Ovary (tissue), 9 donors: Measurements from ENCODE around the gene ADAM10. TPM values are rescaled to one million over a fixed set of nuclear protein-coding genes. Genes with fewer than 3 reads are reported as not detected.

Experiments used
- DNase-seq, 5 donors: peaks; one replicate each; pipeline ENCODE4 v3.0.0-alpha.2; 2019 to 2020
- H3K27ac ChIP-seq, 2 donors: fragments of 200-600 bp; one replicate each; pipeline versions ENCODE4 v1.5.1 to v1.8.0; 2019 to 2022
- H3K27me3 ChIP-seq: fragments of 200-600 bp; one replicate; pipeline ENCODE4 v1.8.0; 2022
- H3K36me3 ChIP-seq: fragments of 200-600 bp; sonication (generic); one replicate; pipeline ENCODE4 v1.5.1; 2019
- H3K4me1 ChIP-seq: one replicate; pipeline ENCODE4 v1.8.1; 2013; ENCODE audit warnings: mild to moderate bottlenecking, moderate library complexity; ENCODE audit not compliant: insufficient read depth
- H3K4me3 ChIP-seq: fragments of 200-600 bp; sonication (generic); one replicate; pipeline ENCODE4 v1.5.1; 2017
- H3K9me3 ChIP-seq, 2 donors: fragments of 200-600 bp in 1 of 2; sonication (generic) in 1 of 2; one replicate each; pipeline versions ENCODE4 v1.5.1 to v1.8.1; 2013 to 2019; ENCODE audit warnings: mild to moderate bottlenecking in 1 of 2, moderate library complexity in 1 of 2
- EP300 ChIP-seq: sonication (generic); formaldehyde crosslinking; IDR thresholded peaks from one replicate; pipeline ENCODE4 v1.6.1; 2017; ENCODE audit warnings: antibody characterized with exemption
- POLR2A ChIP-seq: fragments of 450-650 bp; IDR thresholded peaks from one replicate; pipeline ENCODE4 v1.6.1; 2017; ENCODE audit warnings: antibody characterized with exemption, mild to moderate bottlenecking, moderate library complexity
- WGBS, 3 donors: extraction: QIAGEN DNeasy Blood & Tissue Kit in 1 of 3; methylation state at CpG; one replicate each; pipeline versions ENCODE4 v1.1.5 to v1.1.7; 2013 to 2017; 5-methylcytosine and 5-hydroxymethylcytosine counted together
- intact Hi-C, 4 donors: fragments of 100-400 bp; cut with DNase I; formaldehyde crosslinking; loops; one replicate each; pipeline versions ENCODE4 v1.11.0 to v1.15.1; 2022 to 2023
- polyA plus RNA-seq, 2 donors: library from polyadenylated mRNA; stranded (reverse); fragments of 200-250 nt in 1 of 2; fragments of 350-450 nt in 1 of 2; fragmentation: Illumina TruSeq in 1 of 2; extraction: RNeasy Lipid Tissue Mini Kit (QIAGEN cat#74804) in 1 of 2; gene quantifications; one replicate each; pipeline ENCODE4 v1.2.3, GENCODE V29; 2013 to 2014
- total RNA-seq, 7 donors: library from RNA; depleted of rRNA in 2 of 7; stranded (reverse); fragments of >200 nt in 2 of 7; fragmentation: NEBNext Ultra II Directional in 3 of 7; extraction: Animal tissue kit (Norgen Biotek cat#: 25700) in 3 of 7; gene quantifications; one replicate each; pipeline versions ENCODE4 v1.1.0 to v1.2.4, GENCODE V29; 2016 to 2023
- TF ChIP-seq, protein P1 (sequence below), 3 donors: fragments of 450-650 bp in 2 of 3; fragments of 200-600 bp in 1 of 3; IDR thresholded peaks; one replicate each; pipeline versions ENCODE4 v1.5.1 to v1.8.0; 2016 to 2022; ENCODE audit warnings: antibody characterized with exemption in 3 of 3, mild to moderate bottlenecking in 1 of 3
- donor health status: DM: no; HTN: no; CAD: no; lungs with moderate emphysema.
- donor health status: DM: no; HTN: no; CAD: no.
- donor health status: Bipolar disorder and iron deficiency.
- donor health status: DM: yes; HTN: yes; CAD: no.
- donor health status: DM: no; HTN: no; CAD: no.
- donor health status: DM: yes; HTN: yes; CAD: no.

The ADAM10 gene
- total and polyA plus RNA-seq, 9 donors = 23.2 to 86.4 (median 63.0) TPM

DNA sequence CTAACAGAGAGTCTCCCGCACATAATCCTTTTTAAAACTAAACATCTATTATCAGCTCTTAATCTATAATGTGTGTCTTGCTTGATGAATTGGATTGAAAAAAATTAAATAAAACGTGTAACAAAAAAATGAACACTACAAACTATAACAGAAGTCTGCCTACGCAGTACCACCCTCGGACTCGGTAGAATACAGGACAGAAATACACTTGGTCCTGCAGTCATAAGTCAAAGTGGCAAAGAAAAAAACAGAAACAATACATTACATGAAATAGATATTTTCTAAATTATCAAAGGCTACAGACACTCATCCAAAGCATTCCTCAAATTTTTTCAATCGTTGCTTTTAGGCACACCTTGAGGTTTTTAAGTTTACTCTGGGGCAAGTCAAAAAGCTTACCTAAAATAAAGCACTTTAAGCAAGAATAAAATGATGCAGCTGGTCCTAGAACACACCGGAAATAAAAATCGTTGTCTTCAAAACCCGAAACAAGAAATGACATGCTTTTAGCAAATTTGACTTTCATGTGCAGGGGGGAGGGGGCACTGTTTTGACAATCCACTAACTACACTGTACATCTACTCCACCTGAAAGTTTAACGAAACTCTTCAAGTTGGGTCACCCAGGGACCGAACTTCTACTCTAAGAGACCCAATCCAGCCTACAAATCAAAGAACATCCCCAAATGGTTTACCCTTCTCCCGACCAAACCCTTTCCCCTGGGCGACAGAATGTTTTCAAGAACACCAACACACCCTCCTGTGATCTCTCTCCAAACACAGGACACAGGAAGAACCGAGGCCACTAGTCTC lies 1.3 kb downstream of the ADAM10 start:
- peaks cover 2% of the 10 kb centered on the region for H3K4me1 ChIP-seq
- H3K4me3 ChIP-seq = peak overlapping the region; percentile 97
- peak overlapping the region; percentile 89 to 92 for H3K27ac ChIP-seq
- TF ChIP-seq, protein P1, sequence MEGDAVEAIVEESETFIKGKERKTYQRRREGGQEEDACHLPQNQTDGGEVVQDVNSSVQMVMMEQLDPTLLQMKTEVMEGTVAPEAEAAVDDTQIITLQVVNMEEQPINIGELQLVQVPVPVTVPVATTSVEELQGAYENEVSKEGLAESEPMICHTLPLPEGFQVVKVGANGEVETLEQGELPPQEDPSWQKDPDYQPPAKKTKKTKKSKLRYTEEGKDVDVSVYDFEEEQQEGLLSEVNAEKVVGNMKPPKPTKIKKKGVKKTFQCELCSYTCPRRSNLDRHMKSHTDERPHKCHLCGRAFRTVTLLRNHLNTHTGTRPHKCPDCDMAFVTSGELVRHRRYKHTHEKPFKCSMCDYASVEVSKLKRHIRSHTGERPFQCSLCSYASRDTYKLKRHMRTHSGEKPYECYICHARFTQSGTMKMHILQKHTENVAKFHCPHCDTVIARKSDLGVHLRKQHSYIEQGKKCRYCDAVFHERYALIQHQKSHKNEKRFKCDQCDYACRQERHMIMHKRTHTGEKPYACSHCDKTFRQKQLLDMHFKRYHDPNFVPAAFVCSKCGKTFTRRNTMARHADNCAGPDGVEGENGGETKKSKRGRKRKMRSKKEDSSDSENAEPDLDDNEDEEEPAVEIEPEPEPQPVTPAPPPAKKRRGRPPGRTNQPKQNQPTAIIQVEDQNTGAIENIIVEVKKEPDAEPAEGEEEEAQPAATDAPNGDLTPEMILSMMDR (IDR thresholded peaks at IDR 0.05) = no peak
- TF ChIP-seq POLR2A (no peak), EP300 (no peak)
- H3K9me3 ChIP-seq = no peaks in the 10 kb centered on the region
- intact Hi-C loops = no loop called here
- WGBS, 3 donors = 2 to 4% (median 3%) methylated on average over 14 of the region's 14 CpGs
- DNase-seq = no peak
- no peaks in the 10 kb centered on the region for H3K27me3 ChIP-seq
- no peaks in the 10 kb centered on the region for H3K36me3 ChIP-seq

DNA sequence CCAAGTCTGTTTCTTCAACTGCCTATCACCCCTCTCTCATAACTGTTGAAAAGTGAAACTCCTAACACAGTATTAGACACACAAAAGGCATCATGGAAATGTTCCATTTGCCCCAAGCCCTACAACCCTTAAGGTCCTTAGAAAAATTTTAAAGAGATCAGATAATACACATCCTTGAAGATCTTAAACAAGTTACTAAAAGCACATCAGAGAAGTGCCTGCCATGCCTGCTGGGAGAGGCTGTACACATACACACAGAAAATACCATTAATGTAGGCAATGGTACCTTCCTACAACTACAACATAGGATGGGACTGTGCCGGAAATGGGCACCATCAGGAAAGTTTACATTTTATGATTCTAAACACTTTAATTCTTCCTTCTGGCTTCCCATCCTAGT lies 3.3 kb downstream of the ADAM10 start:
- no peaks in the 10 kb centered on the region for H3K36me3 ChIP-seq
- H3K4me3 ChIP-seq = no peak overlapping the region
- WGBS, 3 donors = 95 to 97% (median 95%) methylated on average over 1 of the region's 1 CpG
- no peak for TF ChIP-seq POLR2A
- no peak for TF ChIP-seq EP300
- TF ChIP-seq, protein P1 (IDR thresholded peaks at IDR 0.05) = no peak
- DNase-seq = no peak
- H3K27ac ChIP-seq = no peak overlapping the region
- intact Hi-C loops = no loop called here
- no peaks in the 10 kb centered on the region for H3K9me3 ChIP-seq
- no peaks in the 10 kb centered on the region for H3K27me3 ChIP-seq
- H3K4me1 ChIP-seq = peaks cover 3% of the 10 kb centered on the region

DNA sequence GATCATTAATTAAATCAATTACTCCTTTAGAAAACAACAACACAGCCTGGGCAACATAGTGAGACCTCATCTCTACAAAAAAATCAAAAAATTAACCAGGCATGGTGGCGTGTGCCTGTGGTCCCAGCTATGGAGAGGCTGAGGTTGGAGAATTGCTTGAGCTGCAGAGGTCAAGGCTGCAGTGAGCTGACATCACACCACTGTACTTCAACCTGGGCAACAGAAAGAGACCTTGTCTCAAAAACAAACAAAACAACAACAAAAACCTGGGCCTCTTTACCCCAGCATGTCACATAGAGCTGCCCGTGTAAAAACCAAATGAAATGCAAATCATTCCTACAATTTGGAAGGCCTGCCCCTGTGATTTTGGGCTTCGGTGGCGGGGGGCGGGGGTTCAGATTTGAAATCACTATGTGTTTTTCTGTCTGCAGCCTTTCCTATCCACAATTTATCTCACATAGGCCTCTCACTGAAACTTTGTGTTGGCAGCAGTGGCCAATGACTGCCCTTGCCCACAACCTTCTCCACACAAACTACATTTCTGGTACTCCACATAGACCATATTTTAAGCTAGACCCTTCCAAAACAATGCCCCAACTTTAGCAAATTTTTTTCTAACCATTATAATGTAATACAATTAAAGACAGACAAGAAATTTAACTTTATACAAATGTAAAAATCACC lies 6.5 kb downstream of the ADAM10 start:
- 86 to 90% (median 87%) methylated on average over 5 of the region's 5 CpGs for WGBS, 3 donors
- H3K4me1 ChIP-seq = peaks cover 6% of the 10 kb centered on the region
- no peak for TF ChIP-seq POLR2A
- TF ChIP-seq, protein P1 (IDR thresholded peaks at IDR 0.05) = no peak
- no peak for TF ChIP-seq EP300
- no peak overlapping the region for H3K27ac ChIP-seq
- H3K36me3 ChIP-seq = no peaks in the 10 kb centered on the region
- DNase-seq = no peak
- no peaks in the 10 kb centered on the region for H3K9me3 ChIP-seq
- no peak overlapping the region for H3K4me3 ChIP-seq
- H3K27me3 ChIP-seq = no peaks in the 10 kb centered on the region
- intact Hi-C loops = no loop called here

DNA sequence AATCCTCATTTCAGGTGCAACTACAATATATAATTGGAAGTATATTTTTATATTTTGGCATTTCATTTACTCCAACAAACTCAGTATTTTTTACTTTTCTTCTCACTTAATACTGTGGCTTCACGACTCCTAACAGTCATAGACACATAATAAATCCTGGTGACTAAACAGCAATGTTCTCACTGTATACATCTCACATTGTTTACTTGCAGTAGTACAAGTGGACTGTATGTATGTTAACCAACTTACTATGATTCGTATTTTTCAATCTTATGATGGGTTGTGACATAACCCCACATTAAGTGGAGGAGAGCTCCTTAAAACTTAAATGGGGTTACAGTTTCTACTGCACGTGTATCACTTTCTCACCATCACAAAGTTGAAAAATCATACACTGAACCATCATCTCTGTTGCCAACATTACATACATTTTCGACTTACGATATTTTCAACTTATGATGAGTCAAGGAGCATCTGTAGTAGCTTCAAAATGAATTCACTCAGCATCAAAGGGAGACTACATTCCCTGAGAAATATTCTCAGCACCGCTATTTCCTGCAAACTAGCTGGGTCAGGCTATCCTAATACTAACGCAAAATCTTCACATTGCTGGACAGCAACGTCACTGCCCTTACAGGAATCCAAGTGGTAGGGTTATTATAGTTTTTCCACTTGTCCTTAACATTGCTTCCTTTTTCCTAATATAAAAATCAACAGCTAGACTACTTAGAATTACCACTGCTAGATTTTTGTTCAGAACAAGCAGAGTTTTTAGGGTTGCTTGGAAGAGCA lies 7.3 kb downstream of the ADAM10 start:
- no peak overlapping the region for H3K27ac ChIP-seq
- no peaks in the 10 kb centered on the region for H3K36me3 ChIP-seq
- peaks cover 6% of the 10 kb centered on the region for H3K4me1 ChIP-seq
- DNase-seq = no peak
- H3K27me3 ChIP-seq = no peaks in the 10 kb centered on the region
- intact Hi-C loops = no loop called here
- TF ChIP-seq EP300 (no peak), POLR2A (no peak)
- TF ChIP-seq, protein P1 (IDR thresholded peaks at IDR 0.05) = no peak
- no peaks in the 10 kb centered on the region for H3K9me3 ChIP-seq
- 60 to 66% (median 64%) methylated on average over 8 of the region's 8 CpGs for WGBS, 3 donors
- no peak overlapping the region for H3K4me3 ChIP-seq
